Liver (tissue), 9 donors: ENCODE results near the gene TRIO. TPM values are rescaled to one million over a fixed set of nuclear protein-coding genes. Genes with fewer than 3 reads are reported as not detected.

Experiments used
- DNase-seq: peaks from one replicate; pipeline ENCODE4 v3.0.0-alpha.2; 2017; ENCODE audit warnings: low spot score
- H3K27ac ChIP-seq, 2 donors: one replicate each; pipeline ENCODE4 v1.7.0; 2013; ENCODE audit warnings: inconsistent platforms in 2 of 2, low read length in 2 of 2, control low read depth in 1 of 2, low read depth in 1 of 2, mild to moderate bottlenecking in 1 of 2
- H3K27me3 ChIP-seq, 4 donors: one replicate each; pipeline versions ENCODE4 v1.6.1 to v1.7.0; 2013; ENCODE audit warnings: low read length in 3 of 4, inconsistent platforms in 1 of 4, mild to moderate bottlenecking in 1 of 4, moderate library complexity in 1 of 4; ENCODE audit not compliant: control insufficient read depth in 4 of 4, insufficient read depth in 4 of 4
- H3K36me3 ChIP-seq, 4 donors: one replicate each; pipeline versions ENCODE4 v1.6.1 to v1.7.0; 2013; ENCODE audit warnings: low read length in 3 of 4, mild to moderate bottlenecking in 3 of 4, low read depth in 1 of 4, moderate library complexity in 1 of 4; ENCODE audit not compliant: control insufficient read depth in 4 of 4, insufficient read depth in 3 of 4
- H3K4me1 ChIP-seq, 4 donors: one replicate each; pipeline versions ENCODE4 v1.6.1 to v1.7.0; 2013; ENCODE audit warnings: low read length in 3 of 4, mild to moderate bottlenecking in 3 of 4, moderate library complexity in 1 of 4; ENCODE audit not compliant: control insufficient read depth in 4 of 4, insufficient read depth in 4 of 4
- H3K4me3 ChIP-seq, 3 donors: one replicate each; pipeline versions ENCODE4 v1.6.1 to v1.7.0; 2013; ENCODE audit warnings: low read length in 3 of 3, control low read depth in 1 of 3, low read depth in 1 of 3, mild to moderate bottlenecking in 1 of 3
- H3K9ac ChIP-seq, 2 donors: one replicate each; pipeline ENCODE4 v1.7.0; 2013; ENCODE audit warnings: low read length in 2 of 2, mild to moderate bottlenecking in 2 of 2, moderate library complexity in 2 of 2, control low read depth in 1 of 2, low read depth in 1 of 2
- H3K9me3 ChIP-seq, 4 donors: one replicate each; pipeline versions ENCODE4 v1.6.1 to v1.7.0; 2013; ENCODE audit warnings: low read length in 3 of 4; ENCODE audit not compliant: control insufficient read depth in 4 of 4
- CTCF ChIP-seq: fragments of 150-350 bp; IDR thresholded peaks from 2 replicates; pipeline ENCODE4 v1.5.1; 2017; ENCODE audit warnings: improper control_type of control experiment, low read depth, low read length; ENCODE audit not compliant: missing input control
- EGR1 ChIP-seq, 2 donors: IDR thresholded peaks; 2 replicates each; pipeline ENCODE4 v1.6.1; 2016 to 2018; ENCODE audit warnings: antibody characterized with exemption in 2 of 2, low read depth in 2 of 2
- FOXA1 ChIP-seq: IDR thresholded peaks from 2 replicates; pipeline ENCODE4 v1.6.1; 2016; ENCODE audit warnings: antibody characterized with exemption
- FOXA2 ChIP-seq: IDR thresholded peaks from 2 replicates; pipeline ENCODE4 v1.6.1; 2016; ENCODE audit warnings: antibody characterized with exemption
- GABPA ChIP-seq, 2 donors: IDR thresholded peaks in 1 of 2; conservative IDR thresholded peaks in 1 of 2; 2 replicates each; pipeline ENCODE4 v1.6.1; 2016; ENCODE audit warnings: antibody characterized with exemption in 2 of 2, mild to moderate bottlenecking in 1 of 2, moderate library complexity in 1 of 2
- HNF4A ChIP-seq, 2 donors: conservative IDR thresholded peaks; 2 replicates each; pipeline ENCODE4 v1.6.1; 2016; ENCODE audit warnings: antibody characterized with exemption in 2 of 2, mild to moderate bottlenecking in 2 of 2
- HNF4G ChIP-seq: IDR thresholded peaks from 2 replicates; pipeline ENCODE4 v1.6.1; 2016; ENCODE audit warnings: antibody characterized with exemption
- JUND ChIP-seq, 2 donors: IDR thresholded peaks; 2 replicates each; pipeline ENCODE4 v1.6.1; 2016; ENCODE audit warnings: antibody characterized with exemption in 2 of 2
- NR2F2 ChIP-seq: IDR thresholded peaks from 2 replicates; pipeline ENCODE4 v1.6.1; 2016; ENCODE audit warnings: antibody characterized with exemption
- RAD21 ChIP-seq, 2 donors: IDR thresholded peaks; 2 replicates each; pipeline ENCODE4 v1.6.1; 2016; ENCODE audit warnings: antibody characterized with exemption in 2 of 2, mild to moderate bottlenecking in 2 of 2
- RXRA ChIP-seq, 2 donors: IDR thresholded peaks; 2 replicates each; pipeline ENCODE4 v1.6.1; 2017 to 2018; ENCODE audit warnings: antibody characterized with exemption in 2 of 2, mild to moderate bottlenecking in 1 of 2
- SP1 ChIP-seq: IDR thresholded peaks from 2 replicates; pipeline ENCODE4 v1.6.1; 2018; ENCODE audit warnings: antibody characterized with exemption, mild to moderate bottlenecking
- TAF1 ChIP-seq: conservative IDR thresholded peaks from 2 replicates; pipeline ENCODE4 v1.6.1; 2016; ENCODE audit warnings: antibody characterized with exemption, mild to moderate bottlenecking
- YY1 ChIP-seq: IDR thresholded peaks from 2 replicates; pipeline ENCODE4 v1.6.1; 2016; ENCODE audit warnings: antibody characterized with exemption, mild to moderate bottlenecking
- ZBTB33 ChIP-seq: IDR thresholded peaks from 2 replicates; pipeline ENCODE4 v1.6.1; 2016; ENCODE audit warnings: antibody characterized with exemption
- WGBS: extraction: QIAGEN DNeasy Blood & Tissue Kit; methylation state at CpG from one replicate; pipeline ENCODE4 v1.1.7; 2013; 5-methylcytosine and 5-hydroxymethylcytosine counted together
- polyA plus RNA-seq, 2 donors: library from polyadenylated mRNA; stranded (reverse) in 1 of 2; unstranded in 1 of 2; fragments of 200-250 nt in 1 of 2; fragments of >200 nt in 1 of 2; fragmentation: Nextera tagmentation in 1 of 2; extraction: Ambion mirVana in 1 of 2; gene quantifications; one replicate each; pipeline versions ENCODE4 v1.2.1 to v1.2.3, GENCODE V29; 2013 to 2015
- total RNA-seq, 2 donors: library from RNA; depleted of rRNA; stranded (reverse); fragments of >200 nt; gene quantifications; one replicate each; pipeline ENCODE4 v1.2.3, GENCODE V29; 2014
- TF ChIP-seq, protein P1 (sequence below): IDR thresholded peaks from 2 replicates; pipeline ENCODE4 v1.6.1; 2016; ENCODE audit warnings: antibody characterized with exemption
- TF ChIP-seq, protein P2 (sequence below): IDR thresholded peaks from 2 replicates; pipeline ENCODE4 v1.6.1; 2016; ENCODE audit warnings: antibody characterized with exemption, mild to moderate bottlenecking
- TF ChIP-seq, protein P3 (sequence below): IDR thresholded peaks from 2 replicates; pipeline ENCODE4 v1.6.1; 2016; ENCODE audit warnings: antibody characterized with exemption
- donor health status: healthy.
- donor health status: healthy.
- donor health status: healthy.
- donor health status: healthy.
- donor health status: healthy.

The TRIO gene
- total and polyA plus RNA-seq, 4 donors, result 8.5 to 86.2 (median 16.0) TPM

GRCh38 chr5:14419686-14420085 lies 276.5 kb downstream of the TRIO start (continued):
- no peak for TF ChIP-seq ZBTB33

DNA sequence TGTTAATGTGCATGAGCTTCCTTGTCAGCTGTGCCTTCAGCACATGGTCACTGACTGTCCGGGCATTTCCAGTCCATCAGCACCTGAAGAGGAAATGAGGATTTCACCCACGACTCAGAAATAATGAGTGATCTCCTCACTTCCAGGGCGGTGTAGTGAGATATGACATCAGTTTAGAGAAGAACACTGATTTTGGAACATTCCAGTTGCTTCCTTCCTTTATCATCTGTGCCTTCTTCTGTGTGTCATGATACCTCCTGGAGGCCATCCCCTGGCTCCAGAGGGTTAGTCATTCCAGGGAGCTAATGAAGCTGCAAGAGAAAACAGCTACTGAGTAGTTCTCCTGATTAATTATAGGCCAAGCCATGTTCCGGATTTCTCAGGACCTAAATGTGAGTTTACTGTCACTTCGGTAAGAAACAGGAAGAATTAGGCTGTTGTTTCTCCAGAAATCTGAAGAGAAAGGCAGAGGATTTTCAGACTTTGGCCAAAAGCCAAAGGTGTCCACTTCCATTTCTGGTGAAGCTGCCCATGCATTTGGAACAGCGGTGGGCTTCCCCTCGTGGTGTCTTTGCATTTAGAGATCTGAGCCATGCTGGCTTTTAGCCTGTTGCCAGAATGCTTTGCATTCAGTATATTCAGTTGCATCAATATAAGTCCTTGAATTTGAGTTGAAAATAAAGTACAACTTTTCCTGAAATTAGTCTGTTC lies 277.1 kb downstream of the TRIO start:
- DNase-seq, result no peak
- peaks cover 2 to 56% (median 18%) of the 10 kb centered on the region in 4 donors for H3K36me3 ChIP-seq
- TF ChIP-seq FOXA2, result no peak
- TF ChIP-seq RAD21 (IDR thresholded peaks at IDR 0.05), result no peak
- TF ChIP-seq CTCF, result no peak
- no peak for TF ChIP-seq GABPA (IDR thresholded peaks at IDR 0.05 in 1 of 2, conservative IDR thresholded peaks at IDR 0.05 in 1 of 2)
- H3K4me3 ChIP-seq, result no peak overlapping the region
- no peaks in the 10 kb centered on the region for H3K27me3 ChIP-seq
- no peaks in the 10 kb centered on the region for H3K4me1 ChIP-seq
- WGBS, result 84% methylated on average over 7 of the region's 7 CpGs
- no peak overlapping the region for H3K9ac ChIP-seq
- no peak overlapping the region for H3K27ac ChIP-seq
- no peaks in the 10 kb centered on the region for H3K9me3 ChIP-seq

DNA sequence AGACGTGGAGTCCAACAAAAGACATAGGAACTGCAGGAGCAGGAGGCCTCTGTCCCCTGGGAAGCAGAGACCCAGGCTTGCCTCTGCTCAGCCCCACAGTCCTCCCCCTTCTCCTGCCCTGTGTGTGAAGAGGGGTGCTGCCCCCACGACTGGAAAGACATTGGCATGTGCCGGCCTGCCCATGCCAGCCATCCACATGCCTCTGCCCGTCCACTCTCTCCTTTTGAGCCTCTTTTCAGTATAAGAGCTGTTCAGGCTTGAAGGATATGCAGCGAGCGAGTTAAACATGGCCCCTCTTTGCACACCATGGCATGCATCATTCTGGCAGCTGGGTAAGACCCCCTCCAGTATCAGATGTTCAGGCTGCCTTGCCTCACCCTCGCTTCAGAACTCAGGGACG lies 278.7 kb downstream of the TRIO start:
- Histone ChIP-seq H3K9ac (no peak overlapping the region), H3K4me3 (no peak overlapping the region), H3K4me1 (no peaks in the 10 kb centered on the region), H3K27ac (no peak overlapping the region), H3K9me3 (no peaks in the 10 kb centered on the region), H3K36me3 (peaks cover 2 to 54% (median 18%) of the 10 kb centered on the region in 4 donors), H3K27me3 (no peaks in the 10 kb centered on the region)
- WGBS, result 94% methylated on average over 8 of the region's 8 CpGs
- DNase-seq, result no peak
- TF ChIP-seq SP1 (no peak), HNF4G (no peak), FOXA1 (no peak), CTCF (no peak), ZBTB33 (no peak), TAF1 (no peak), FOXA2 (no peak), NR2F2 (no peak), JUND (IDR thresholded peaks at IDR 0.05) (no peak), RXRA (IDR thresholded peaks at IDR 0.05) (no peak), HNF4A (conservative IDR thresholded peaks at IDR 0.05) (no peak), GABPA (IDR thresholded peaks at IDR 0.05 in 1 of 2, conservative IDR thresholded peaks at IDR 0.05 in 1 of 2) (no peak), EGR1 (IDR thresholded peaks at IDR 0.05; ENCODE audit: low read depth in 2 of 2) (no peak), YY1 (no peak)
- TF ChIP-seq, protein P1, sequence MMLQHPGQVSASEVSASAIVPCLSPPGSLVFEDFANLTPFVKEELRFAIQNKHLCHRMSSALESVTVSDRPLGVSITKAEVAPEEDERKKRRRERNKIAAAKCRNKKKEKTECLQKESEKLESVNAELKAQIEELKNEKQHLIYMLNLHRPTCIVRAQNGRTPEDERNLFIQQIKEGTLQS, result no peak
- TF ChIP-seq, protein P2, sequence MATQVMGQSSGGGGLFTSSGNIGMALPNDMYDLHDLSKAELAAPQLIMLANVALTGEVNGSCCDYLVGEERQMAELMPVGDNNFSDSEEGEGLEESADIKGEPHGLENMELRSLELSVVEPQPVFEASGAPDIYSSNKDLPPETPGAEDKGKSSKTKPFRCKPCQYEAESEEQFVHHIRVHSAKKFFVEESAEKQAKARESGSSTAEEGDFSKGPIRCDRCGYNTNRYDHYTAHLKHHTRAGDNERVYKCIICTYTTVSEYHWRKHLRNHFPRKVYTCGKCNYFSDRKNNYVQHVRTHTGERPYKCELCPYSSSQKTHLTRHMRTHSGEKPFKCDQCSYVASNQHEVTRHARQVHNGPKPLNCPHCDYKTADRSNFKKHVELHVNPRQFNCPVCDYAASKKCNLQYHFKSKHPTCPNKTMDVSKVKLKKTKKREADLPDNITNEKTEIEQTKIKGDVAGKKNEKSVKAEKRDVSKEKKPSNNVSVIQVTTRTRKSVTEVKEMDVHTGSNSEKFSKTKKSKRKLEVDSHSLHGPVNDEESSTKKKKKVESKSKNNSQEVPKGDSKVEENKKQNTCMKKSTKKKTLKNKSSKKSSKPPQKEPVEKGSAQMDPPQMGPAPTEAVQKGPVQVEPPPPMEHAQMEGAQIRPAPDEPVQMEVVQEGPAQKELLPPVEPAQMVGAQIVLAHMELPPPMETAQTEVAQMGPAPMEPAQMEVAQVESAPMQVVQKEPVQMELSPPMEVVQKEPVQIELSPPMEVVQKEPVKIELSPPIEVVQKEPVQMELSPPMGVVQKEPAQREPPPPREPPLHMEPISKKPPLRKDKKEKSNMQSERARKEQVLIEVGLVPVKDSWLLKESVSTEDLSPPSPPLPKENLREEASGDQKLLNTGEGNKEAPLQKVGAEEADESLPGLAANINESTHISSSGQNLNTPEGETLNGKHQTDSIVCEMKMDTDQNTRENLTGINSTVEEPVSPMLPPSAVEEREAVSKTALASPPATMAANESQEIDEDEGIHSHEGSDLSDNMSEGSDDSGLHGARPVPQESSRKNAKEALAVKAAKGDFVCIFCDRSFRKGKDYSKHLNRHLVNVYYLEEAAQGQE, result no peak
- TF ChIP-seq, protein P3, sequence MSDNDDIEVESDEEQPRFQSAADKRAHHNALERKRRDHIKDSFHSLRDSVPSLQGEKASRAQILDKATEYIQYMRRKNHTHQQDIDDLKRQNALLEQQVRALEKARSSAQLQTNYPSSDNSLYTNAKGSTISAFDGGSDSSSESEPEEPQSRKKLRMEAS, result no peak
